OCI-LY3 (cell line): ENCODE measurements around the gene PARD6G.

Experiments
- H2AFZ ChIP-seq: fragments of 200-600, 300-600 bp; shearing (Covaris generic); 2 replicates; pipeline ENCODE4 v1.6.0; 2014; ENCODE audit warnings: antibody characterized with exemption, low read depth, low read length
- H3K27ac ChIP-seq: fragments of 200-600, 300-600 bp; sonication (generic); 2 replicates; pipeline ENCODE4 v1.5.1; 2014; ENCODE audit warnings: mild to moderate bottlenecking, low read length, moderate library complexity, mixed read lengths
- H3K27me3 ChIP-seq: fragments of 200-600, 300-600 bp; sonication (generic); 2 replicates; pipeline ENCODE4 v1.6.1; 2014; ENCODE audit warnings: low read depth, low read length, mixed read lengths
- H3K36me3 ChIP-seq: fragments of 200-600, 300-600 bp; sonication (generic); replicated peaks from 2 replicates; pipeline ENCODE3; 2014; ENCODE audit warnings: low read depth, low read length, mixed read lengths
- H3K4me1 ChIP-seq: fragments of 300-600, 200-600 bp; sonication (generic); 2 replicates; pipeline ENCODE4 v1.6.1; 2014; ENCODE audit warnings: low read length, mixed read lengths
- H3K4me2 ChIP-seq: fragments of 200-600, 300-600 bp; sonication (generic); 2 replicates; pipeline ENCODE4 v1.6.1; 2014; ENCODE audit warnings: low read length, mixed read lengths
- H3K4me3 ChIP-seq: fragments of 300-600, 200-600 bp; sonication (generic); 2 replicates; pipeline ENCODE4 v1.5.1; 2014; ENCODE audit warnings: antibody characterized with exemption, mild to moderate bottlenecking, low read length, moderate library complexity
- H3K79me2 ChIP-seq: fragments of 300-600, 200-600 bp; shearing (Covaris generic); 2 replicates; pipeline ENCODE4 v1.6.1; 2014; ENCODE audit warnings: mild to moderate bottlenecking, low read length, mixed read lengths
- H3K9ac ChIP-seq: fragments of 300-600, 200-600 bp; shearing (Covaris generic); 2 replicates; pipeline ENCODE4 v1.6.0; 2014; ENCODE audit warnings: mild to moderate bottlenecking, low read length, moderate library complexity
- H3K9me3 ChIP-seq: fragments of 200-600, 300-600 bp; shearing (Covaris generic); 2 replicates; pipeline ENCODE4 v1.6.1; 2014; ENCODE audit warnings: low read length, mixed read lengths; ENCODE audit not compliant: insufficient read depth
- H4K20me1 ChIP-seq: fragments of 200-600, 300-600 bp; sonication (generic); 2 replicates; pipeline ENCODE4 v1.6.1; 2016; ENCODE audit warnings: low read length, mixed read lengths; ENCODE audit not compliant: insufficient read depth
- EZH2phosphoT487 ChIP-seq: fragments of 200-600 bp; shearing (Covaris generic); IDR thresholded peaks from 2 replicates; pipeline ENCODE4 v1.6.1; 2018; ENCODE audit warnings: antibody characterized with exemption, mixed run types, low read depth
- TF ChIP-seq, protein P1 (sequence below): fragments of 200-600, 300-600 bp; sonication (generic); IDR thresholded peaks from 2 replicates; pipeline ENCODE4 v1.5.1; 2014; ENCODE audit warnings: antibody characterized with exemption, low read length, low read depth

The PARD6G gene

DNA sequence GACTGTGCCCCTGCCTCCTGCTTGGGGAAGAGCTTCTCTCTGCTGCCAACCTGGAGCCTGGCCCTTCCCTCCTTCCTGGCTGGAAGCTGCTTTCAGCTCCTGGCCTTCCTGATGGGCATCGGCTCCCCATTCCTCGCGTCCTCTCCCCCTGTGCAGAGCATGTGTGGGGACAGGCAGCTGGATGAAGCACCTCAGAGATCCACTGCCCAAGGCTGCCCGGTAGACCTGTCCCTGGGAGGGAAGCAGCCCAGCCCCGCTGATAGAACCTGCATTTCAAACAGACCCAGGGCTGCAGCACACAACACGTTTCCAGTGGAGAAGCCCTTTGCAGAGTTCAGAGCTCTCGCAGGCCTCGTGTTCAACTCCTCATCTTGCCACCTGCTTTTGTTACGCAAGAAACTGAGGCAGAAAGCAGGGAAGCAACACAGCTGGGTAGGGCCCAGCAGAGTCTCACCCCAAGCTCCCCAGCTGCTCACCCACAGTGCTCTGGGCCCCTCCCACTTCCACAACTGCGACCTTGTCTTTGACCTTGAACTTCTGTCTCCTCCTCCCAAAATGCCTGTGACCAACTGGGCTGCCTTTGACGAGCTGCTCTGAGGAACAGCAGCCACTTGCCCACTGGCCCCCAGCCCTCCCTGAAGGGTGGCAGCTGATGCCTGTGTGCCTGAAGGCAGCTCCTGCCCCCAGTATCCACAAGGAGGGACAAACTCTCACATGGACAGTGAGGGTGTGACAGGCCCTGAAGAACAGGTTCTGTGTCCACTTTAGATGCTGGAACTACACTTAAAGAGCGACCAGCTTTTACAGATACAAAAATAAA is 65.5 kb downstream of the PARD6G start:
- no peak overlapping the region for H3K4me2 ChIP-seq
- no peak overlapping the region for H3K27ac ChIP-seq
- H3K4me1 ChIP-seq, result peaks cover 21% of the 10 kb centered on the region
- no peak overlapping the region for H2AFZ ChIP-seq
- peaks cover 68% of the 10 kb centered on the region for H3K27me3 ChIP-seq
- no peaks in the 10 kb centered on the region for H3K79me2 ChIP-seq
- no peak overlapping the region for H3K4me3 ChIP-seq
- H4K20me1 ChIP-seq, result peaks cover 42% of the 10 kb centered on the region
- H3K9ac ChIP-seq, result no peak overlapping the region
- H3K9me3 ChIP-seq, result no peaks in the 10 kb centered on the region
- H3K36me3 ChIP-seq, result no peaks in the 10 kb centered on the region
- TF ChIP-seq, protein P1, sequence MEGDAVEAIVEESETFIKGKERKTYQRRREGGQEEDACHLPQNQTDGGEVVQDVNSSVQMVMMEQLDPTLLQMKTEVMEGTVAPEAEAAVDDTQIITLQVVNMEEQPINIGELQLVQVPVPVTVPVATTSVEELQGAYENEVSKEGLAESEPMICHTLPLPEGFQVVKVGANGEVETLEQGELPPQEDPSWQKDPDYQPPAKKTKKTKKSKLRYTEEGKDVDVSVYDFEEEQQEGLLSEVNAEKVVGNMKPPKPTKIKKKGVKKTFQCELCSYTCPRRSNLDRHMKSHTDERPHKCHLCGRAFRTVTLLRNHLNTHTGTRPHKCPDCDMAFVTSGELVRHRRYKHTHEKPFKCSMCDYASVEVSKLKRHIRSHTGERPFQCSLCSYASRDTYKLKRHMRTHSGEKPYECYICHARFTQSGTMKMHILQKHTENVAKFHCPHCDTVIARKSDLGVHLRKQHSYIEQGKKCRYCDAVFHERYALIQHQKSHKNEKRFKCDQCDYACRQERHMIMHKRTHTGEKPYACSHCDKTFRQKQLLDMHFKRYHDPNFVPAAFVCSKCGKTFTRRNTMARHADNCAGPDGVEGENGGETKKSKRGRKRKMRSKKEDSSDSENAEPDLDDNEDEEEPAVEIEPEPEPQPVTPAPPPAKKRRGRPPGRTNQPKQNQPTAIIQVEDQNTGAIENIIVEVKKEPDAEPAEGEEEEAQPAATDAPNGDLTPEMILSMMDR, result no peak
- TF ChIP-seq EZH2phosphoT487, result no peak

DNA sequence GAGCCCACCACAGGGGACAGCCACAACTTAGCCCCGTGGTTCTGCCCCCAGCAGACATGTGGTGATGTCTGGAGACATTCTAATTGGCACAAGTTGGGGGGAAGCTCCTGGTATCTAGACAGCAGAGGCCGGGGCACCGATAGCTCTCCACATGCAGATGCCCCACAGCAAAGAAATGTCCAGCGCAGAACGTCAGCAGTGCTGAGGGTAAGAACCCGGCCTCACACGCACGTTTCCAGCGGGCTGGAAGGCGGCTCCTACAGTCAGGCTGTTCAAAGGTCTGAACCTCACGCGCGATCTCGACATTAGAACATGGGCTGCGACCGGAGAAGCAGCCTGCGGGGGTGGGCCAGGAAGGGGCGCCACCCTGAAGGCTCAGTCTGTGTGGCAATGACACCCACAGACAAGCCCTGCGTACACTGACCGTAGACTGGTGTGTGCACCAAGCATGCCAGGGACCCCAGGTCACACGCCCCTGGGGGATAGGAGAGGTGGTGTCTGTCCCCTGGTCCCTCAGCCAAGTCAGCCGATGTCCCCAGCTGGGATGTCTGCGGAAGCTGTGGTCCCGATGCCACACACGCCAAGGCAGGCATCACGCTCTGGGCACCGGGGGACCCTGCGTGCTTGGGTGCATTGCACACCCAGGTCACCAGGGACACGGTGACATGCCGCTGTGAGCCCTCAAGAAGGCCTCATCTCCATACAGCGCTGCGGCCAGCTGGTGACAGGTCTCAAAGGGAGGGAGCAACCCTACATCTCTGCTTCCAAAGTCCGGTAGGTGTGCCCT is 66.3 kb downstream of the PARD6G start:
- peaks cover 77% of the 10 kb centered on the region for H3K27me3 ChIP-seq
- H2AFZ ChIP-seq, result no peak overlapping the region
- no peaks in the 10 kb centered on the region for H3K36me3 ChIP-seq
- no peaks in the 10 kb centered on the region for H3K9me3 ChIP-seq
- H3K27ac ChIP-seq, result no peak overlapping the region
- H3K4me2 ChIP-seq, result peak overlapping the region; percentile 81
- H4K20me1 ChIP-seq, result peaks cover 42% of the 10 kb centered on the region
- no peak for TF ChIP-seq EZH2phosphoT487
- TF ChIP-seq, protein P1, result no peak
- no peak overlapping the region for H3K4me3 ChIP-seq
- no peaks in the 10 kb centered on the region for H3K79me2 ChIP-seq
- no peak overlapping the region for H3K9ac ChIP-seq
- peaks cover 21% of the 10 kb centered on the region for H3K4me1 ChIP-seq

DNA sequence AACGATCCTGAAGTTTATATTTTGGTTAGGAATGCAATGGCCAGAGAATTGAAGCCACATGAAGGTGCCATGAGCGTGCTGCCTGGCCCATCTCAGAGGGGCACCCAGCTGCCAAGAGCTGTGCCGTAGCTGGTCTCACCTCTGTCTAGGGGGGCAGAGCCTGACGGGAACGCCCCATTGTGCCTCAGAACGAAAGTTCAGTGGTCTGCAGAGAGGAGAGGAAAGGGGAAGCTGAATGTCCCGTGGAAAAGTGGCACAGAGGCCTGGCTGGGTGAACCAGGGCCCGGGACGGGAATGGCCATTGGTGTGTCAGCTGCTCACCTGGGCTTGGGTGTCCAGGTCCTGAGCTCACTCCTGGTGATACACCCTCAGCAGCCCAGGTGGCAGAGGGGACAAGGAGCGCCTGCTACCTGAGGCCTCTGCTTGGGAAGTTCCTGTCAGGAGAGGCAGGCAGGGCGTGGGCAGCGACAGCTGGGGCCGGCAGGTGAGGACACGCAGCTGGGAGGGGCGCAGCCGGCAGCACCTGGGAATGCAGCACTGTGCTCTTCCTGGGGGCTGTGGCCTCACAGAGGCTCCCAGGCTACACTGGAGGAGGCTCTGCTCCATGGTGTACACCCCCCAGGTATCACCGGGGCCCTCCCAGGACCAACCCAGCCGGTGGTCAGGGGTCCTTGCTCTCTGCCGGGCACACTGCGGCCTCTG is 67.3 kb downstream of the PARD6G start:
- peaks cover 21% of the 10 kb centered on the region for H3K4me1 ChIP-seq
- H3K79me2 ChIP-seq, result no peaks in the 10 kb centered on the region
- peaks cover 48% of the 10 kb centered on the region for H4K20me1 ChIP-seq
- H3K4me3 ChIP-seq, result peak overlapping the region; percentile 54
- no peak overlapping the region; the same call in 1 of the 2 replicates for H3K9ac ChIP-seq
- TF ChIP-seq, protein P1, result no peak
- no peak for TF ChIP-seq EZH2phosphoT487
- peak overlapping the region; percentile 81 for H3K4me2 ChIP-seq
- H3K9me3 ChIP-seq, result no peaks in the 10 kb centered on the region
- no peak overlapping the region for H2AFZ ChIP-seq
- no peaks in the 10 kb centered on the region for H3K36me3 ChIP-seq
- peaks cover 85% of the 10 kb centered on the region for H3K27me3 ChIP-seq
- no peak overlapping the region for H3K27ac ChIP-seq
